Measurements from ENCODE around the gene KRT85. TPM values are rescaled to one million over a fixed set of nuclear protein-coding genes. Genes with fewer than 3 reads are reported as not detected.

KRT85 gene
- total and polyA plus RNA-seq, 2 of the 13 experiments (the other 11 are each of a cell fraction or from before 2014, with no cell fraction given): not detected

DNA sequence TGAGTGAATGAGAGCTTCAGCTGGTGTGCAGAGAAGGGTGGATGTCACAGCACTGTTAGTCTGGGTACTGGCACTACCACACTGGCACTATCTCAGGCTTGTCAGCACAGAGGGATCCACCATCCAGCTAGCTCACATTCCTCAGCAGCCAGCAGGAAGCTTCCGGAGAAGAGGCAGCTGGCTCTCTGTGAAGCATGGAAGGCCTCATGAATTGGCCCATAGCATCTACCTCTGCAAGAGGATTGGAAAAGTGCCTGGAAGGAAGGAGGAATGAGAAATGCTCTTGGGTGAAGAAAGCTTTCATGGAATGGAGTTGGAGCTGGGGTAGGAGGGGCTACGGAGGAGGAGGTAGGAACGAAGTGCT is 56.0 kb downstream of the KRT85 start:
- POLR2A ChIA-PET: no interaction called here
- H3K4me3 ChIP-seq (replicated peaks in 1 of 3; ENCODE audit: insufficient read depth in 1 of 3, low read depth in 2 of 3, low read length in 3 of 3): no peak overlapping the region
- H3K9ac ChIP-seq (ENCODE audit: insufficient read depth, low read depth, low read length): no peak overlapping the region
- H2AFZ ChIP-seq (ENCODE audit: low read length): no peak overlapping the region
- 17% methylated on average over 3 of the region's 3 CpGs for WGBS (ENCODE audit: low lambda C conversion rate)
- H3K79me2 ChIP-seq (ENCODE audit: insufficient read depth, low read length): no peaks in the 10 kb centered on the region
- peaks cover 21% of the 10 kb centered on the region for H3K4me1 ChIP-seq (ENCODE audit: insufficient read depth, low read length)
- no peaks in the 10 kb centered on the region for H4K20me1 ChIP-seq (ENCODE audit: insufficient read depth, low read length)
- CTCF ChIA-PET (ENCODE audit: low intra/inter-chr PET ratio, low total read pairs): no interaction called here
- no peaks in the 10 kb centered on the region for H3K36me3 ChIP-seq (replicated peaks in 1 of 2; ENCODE audit: control insufficient read depth in 1 of 2, insufficient read depth in 2 of 2, low read length in 2 of 2)
- DNase-seq (ENCODE audit: low spot score) (no peak), FAIRE-seq (no peak), ATAC-seq (no peak)
- intact Hi-C loops (cut with micrococcal nuclease; ENCODE audit: unreplicated experiment): no loop called here
- no TSS peak for BruUV-seq (replicated peaks)
- peaks cover 3 to 51% of the 10 kb centered on the region in 2 experiments; a peak in 3 of 5 replicates for H3K27me3 ChIP-seq (ENCODE audit: control insufficient read depth in 1 of 2, insufficient read depth in 2 of 2, low read length in 2 of 2)
- no peak overlapping the region for H3K27ac ChIP-seq (ENCODE audit: extremely low read length, insufficient read depth, low read length)
- H3K4me2 ChIP-seq (ENCODE audit: low read depth, low read length): no peak overlapping the region
- H3K9me3 ChIP-seq (ENCODE audit: low read length): no peaks in the 10 kb centered on the region
- in situ Hi-C loops (cut with HindIII; ENCODE audit: extremely low pct_ligation_motif_present, low pct_unique_long_range_greater_than_20kb): no loop called here
- no peak for TF ChIP-seq MYC (CRISPR knock-in tag; IDR thresholded peaks at IDR 0.05; ENCODE audit: borderline replicate concordance)
- TF ChIP-seq, protein P1, sequence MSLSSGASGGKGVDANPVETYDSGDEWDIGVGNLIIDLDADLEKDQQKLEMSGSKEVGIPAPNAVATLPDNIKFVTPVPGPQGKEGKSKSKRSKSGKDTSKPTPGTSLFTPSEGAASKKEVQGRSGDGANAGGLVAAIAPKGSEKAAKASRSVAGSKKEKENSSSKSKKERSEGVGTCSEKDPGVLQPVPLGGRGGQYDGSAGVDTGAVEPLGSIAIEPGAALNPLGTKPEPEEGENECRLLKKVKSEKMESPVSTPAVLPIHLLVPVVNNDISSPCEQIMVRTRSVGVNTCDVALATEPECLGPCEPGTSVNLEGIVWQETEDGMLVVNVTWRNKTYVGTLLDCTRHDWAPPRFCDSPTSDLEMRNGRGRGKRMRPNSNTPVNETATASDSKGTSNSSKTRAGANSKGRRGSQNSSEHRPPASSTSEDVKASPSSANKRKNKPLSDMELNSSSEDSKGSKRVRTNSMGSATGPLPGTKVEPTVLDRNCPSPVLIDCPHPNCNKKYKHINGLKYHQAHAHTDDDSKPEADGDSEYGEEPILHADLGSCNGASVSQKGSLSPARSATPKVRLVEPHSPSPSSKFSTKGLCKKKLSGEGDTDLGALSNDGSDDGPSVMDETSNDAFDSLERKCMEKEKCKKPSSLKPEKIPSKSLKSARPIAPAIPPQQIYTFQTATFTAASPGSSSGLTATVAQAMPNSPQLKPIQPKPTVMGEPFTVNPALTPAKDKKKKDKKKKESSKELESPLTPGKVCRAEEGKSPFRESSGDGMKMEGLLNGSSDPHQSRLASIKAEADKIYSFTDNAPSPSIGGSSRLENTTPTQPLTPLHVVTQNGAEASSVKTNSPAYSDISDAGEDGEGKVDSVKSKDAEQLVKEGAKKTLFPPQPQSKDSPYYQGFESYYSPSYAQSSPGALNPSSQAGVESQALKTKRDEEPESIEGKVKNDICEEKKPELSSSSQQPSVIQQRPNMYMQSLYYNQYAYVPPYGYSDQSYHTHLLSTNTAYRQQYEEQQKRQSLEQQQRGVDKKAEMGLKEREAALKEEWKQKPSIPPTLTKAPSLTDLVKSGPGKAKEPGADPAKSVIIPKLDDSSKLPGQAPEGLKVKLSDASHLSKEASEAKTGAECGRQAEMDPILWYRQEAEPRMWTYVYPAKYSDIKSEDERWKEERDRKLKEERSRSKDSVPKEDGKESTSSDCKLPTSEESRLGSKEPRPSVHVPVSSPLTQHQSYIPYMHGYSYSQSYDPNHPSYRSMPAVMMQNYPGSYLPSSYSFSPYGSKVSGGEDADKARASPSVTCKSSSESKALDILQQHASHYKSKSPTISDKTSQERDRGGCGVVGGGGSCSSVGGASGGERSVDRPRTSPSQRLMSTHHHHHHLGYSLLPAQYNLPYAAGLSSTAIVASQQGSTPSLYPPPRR (CRISPR knock-in tag; IDR thresholded peaks at IDR 0.05; ENCODE audit: borderline replicate concordance): no peak
- no peak for TF ChIP-seq JUND (CRISPR knock-in tag; IDR thresholded peaks at IDR 0.05)
- TF ChIP-seq, protein P2, sequence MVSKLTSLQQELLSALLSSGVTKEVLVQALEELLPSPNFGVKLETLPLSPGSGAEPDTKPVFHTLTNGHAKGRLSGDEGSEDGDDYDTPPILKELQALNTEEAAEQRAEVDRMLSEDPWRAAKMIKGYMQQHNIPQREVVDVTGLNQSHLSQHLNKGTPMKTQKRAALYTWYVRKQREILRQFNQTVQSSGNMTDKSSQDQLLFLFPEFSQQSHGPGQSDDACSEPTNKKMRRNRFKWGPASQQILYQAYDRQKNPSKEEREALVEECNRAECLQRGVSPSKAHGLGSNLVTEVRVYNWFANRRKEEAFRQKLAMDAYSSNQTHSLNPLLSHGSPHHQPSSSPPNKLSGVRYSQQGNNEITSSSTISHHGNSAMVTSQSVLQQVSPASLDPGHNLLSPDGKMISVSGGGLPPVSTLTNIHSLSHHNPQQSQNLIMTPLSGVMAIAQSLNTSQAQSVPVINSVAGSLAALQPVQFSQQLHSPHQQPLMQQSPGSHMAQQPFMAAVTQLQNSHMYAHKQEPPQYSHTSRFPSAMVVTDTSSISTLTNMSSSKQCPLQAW (CRISPR knock-in tag; IDR thresholded peaks at IDR 0.05): no peak
- no peak for TF ChIP-seq REXO4 (CRISPR knock-in tag; IDR thresholded peaks at IDR 0.05; ENCODE audit: borderline replicate concordance)
- no peak for TF ChIP-seq HOMEZ (CRISPR knock-in tag; IDR thresholded peaks at IDR 0.05; ENCODE audit: low read depth)
- TF ChIP-seq, protein P3, sequence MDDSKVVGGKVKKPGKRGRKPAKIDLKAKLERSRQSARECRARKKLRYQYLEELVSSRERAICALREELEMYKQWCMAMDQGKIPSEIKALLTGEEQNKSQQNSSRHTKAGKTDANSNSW (CRISPR knock-in tag; IDR thresholded peaks at IDR 0.05; ENCODE audit: borderline replicate concordance): no peak
- TF ChIP-seq GLMP (CRISPR knock-in tag; IDR thresholded peaks at IDR 0.05; ENCODE audit: borderline replicate concordance): no peak
- no peak for TF ChIP-seq ZNF629 (CRISPR knock-in tag; conservative IDR thresholded peaks at IDR 0.05)
- TF ChIP-seq, protein P4, sequence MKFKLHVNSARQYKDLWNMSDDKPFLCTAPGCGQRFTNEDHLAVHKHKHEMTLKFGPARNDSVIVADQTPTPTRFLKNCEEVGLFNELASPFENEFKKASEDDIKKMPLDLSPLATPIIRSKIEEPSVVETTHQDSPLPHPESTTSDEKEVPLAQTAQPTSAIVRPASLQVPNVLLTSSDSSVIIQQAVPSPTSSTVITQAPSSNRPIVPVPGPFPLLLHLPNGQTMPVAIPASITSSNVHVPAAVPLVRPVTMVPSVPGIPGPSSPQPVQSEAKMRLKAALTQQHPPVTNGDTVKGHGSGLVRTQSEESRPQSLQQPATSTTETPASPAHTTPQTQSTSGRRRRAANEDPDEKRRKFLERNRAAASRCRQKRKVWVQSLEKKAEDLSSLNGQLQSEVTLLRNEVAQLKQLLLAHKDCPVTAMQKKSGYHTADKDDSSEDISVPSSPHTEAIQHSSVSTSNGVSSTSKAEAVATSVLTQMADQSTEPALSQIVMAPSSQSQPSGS (CRISPR knock-in tag; IDR thresholded peaks at IDR 0.05): no peak
- no peak for TF ChIP-seq SALL1 (CRISPR knock-in tag; IDR thresholded peaks at IDR 0.05)
- TF ChIP-seq HCFC1 (IDR thresholded peaks at IDR 0.05; ENCODE audit: low read depth, low read length): no peak
- TF ChIP-seq ZSCAN25 (CRISPR knock-in tag; IDR thresholded peaks at IDR 0.05): no peak
- no peak for TF ChIP-seq RFX5 (IDR thresholded peaks at IDR 0.05; ENCODE audit: low read depth, low read length)
- TF ChIP-seq ZNF501 (CRISPR knock-in tag; IDR thresholded peaks at IDR 0.05): no peak
